ENCODE measurements around the gene PRCD.

GRCh38 chr17:76496464-76496863 is 43.4 kb upstream of the PRCD start:
- TF ChIP-seq CTCF (IDR thresholded peaks at IDR 0.05): no peak
- no peak for TF ChIP-seq POLR2A (IDR thresholded peaks at IDR 0.05)
